Left colon (tissue), 2 donors: ENCODE data around the gene ZNF284. TPM values are rescaled to one million over a fixed set of nuclear protein-coding genes. Genes with fewer than 3 reads are reported as not detected.
A peak's percentile ranks its signal among the peaks of the same experiment; 100 is the strongest.

Experiments
- ATAC-seq: fragments of 200-7000 bp; cut with Tn5 transposase; one replicate; pipeline ENCODE4 v1.9.1; 2020; ENCODE audit warnings: mild to moderate bottlenecking, moderate library complexity
- DNase-seq, 2 donors: peaks; one replicate each; pipeline ENCODE4 v3.0.0-alpha.2; 2020
- intact Hi-C, 2 donors: fragments of 100-400 bp; cut with DNase I in 1 of 2; cut with micrococcal nuclease in 1 of 2; formaldehyde crosslinking; loops; one replicate each; pipeline versions ENCODE4 v1.11.2 to v1.14.0; 2022; cut with DNase I, micrococcal nuclease
- long read RNA-seq: library from polyadenylated mRNA; unstranded; transcript quantifications from one replicate; pipeline ENCODE4 v2.0.0, GENCODE V29; 2021
- total RNA-seq, 2 donors: library from RNA; stranded (reverse); fragmentation: NEBNext Ultra II Directional; extraction: Animal tissue kit (Norgen Biotek cat#: 25700); gene quantifications; one replicate each; pipeline ENCODE4 v1.2.1, GENCODE V29; 2021
- donor health status: DM: no; HTN: no; CAD: no.
- donor health status: DM: yes; HTN: yes; CAD: no.

ZNF284 gene
- total RNA-seq, result 1 to 10 TPM; 1.6 to 2.1 TPM
- long read RNA-seq, full-length matches to known transcripts, result 1 of 1 reads
- long read RNA-seq, partial matches to known transcripts, result 0 of 1 reads
- long read RNA-seq, other reads (novel, unspliced or antisense), result 0 of 1 reads

DNA sequence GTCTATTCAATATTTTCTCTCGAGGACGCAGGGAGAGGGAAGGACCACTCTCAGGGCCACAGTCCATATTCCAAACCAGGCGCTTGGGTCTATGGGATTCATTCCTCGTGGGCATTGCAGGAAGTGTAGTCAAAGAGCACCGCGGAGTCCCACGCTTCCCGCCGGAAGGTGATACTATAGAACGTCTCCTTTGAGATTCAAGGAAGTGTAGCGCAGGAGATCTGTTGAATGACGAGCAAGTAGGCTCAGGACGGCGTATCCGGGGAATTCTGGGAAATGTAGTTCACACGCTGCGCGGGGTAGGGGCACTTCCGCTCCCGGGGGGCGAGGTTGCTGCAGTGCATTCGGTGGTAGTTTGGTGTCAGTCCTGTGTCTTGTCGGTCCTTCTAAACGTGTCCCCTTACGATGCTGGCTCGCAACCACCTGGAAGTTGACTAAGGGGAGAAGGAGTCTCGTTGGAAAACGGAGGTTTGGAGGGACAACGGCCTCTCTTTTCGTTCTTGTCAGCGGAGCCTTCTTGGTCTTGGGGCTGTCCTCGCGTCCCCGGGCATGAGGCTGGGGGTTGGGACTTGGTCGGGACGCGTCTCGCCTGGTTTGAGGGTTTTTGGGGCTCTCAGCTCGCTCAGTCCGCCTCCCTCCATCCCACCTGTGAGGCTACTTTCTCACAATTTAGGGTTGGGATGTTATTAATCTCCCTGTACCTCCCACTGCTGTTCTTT is at the start of gene ZNF284:
Gene ZNF284 (plus strand): TSS at position 336 of the 719 bp plus-strand sequence. CDS start 4,231 bp downstream, outside the sequence.
- DNase-seq, result peak; percentile 86 to 91
- ATAC-seq, result peak; percentile 100
- intact Hi-C loops, result no loop called here

DNA sequence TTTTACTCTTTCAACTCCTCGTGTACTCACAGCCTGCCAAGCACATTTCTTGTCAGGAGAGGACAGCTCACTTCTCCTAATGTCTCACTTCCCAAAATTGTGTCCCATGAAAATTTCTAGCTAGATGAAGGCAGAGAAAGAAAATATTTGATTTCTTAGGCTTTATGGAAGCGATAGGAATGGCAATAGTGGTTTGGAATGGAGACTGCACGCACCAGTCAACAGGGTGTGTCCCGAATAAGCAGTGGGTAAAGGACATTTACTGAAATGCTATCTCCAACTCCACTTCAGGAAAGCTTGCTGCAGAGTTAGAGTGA is 47.1 kb upstream of the ZNF284 start:
- no peak for DNase-seq
- intact Hi-C loops, result no loop called here
- ATAC-seq, result peak; percentile 3

DNA sequence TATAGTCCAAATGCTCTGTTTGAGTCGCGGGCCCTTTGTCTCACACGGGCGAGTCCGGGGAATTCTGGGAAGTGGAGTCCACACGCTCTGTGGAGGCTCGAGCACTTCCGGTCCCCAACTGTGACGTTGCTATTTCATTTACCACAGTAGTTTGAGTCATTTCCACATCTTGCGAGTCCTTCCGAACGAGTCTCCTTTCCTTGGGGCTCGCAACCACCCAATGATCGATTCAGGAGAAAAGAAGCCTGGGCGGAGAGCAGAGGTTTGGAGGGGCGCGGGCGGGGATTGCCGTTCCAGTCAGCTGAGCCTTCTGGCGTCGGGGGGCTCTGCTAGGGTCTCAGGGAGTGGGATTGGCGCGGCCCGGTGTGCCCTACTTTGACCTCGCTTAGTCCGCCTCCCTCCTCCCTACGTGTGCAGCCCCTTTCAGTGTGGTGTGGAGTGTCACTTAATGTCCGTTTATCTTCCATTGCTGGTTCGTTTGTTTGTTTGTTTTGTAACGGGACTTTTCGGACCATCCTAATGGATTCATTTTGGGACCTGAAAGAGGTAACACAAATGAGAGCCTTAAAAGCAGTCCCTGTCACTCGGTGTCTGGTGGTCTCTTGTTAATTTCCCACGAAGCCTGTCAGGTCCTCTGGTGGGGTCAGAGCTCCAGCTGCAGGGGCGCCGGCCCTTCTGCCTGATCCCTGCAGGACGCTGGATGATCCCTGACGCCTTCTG is 46.6 kb upstream of the ZNF284 start, which contains the start of gene ZNF222:
Gene ZNF222 (plus strand): TSS at position 163 of the 720 bp plus-strand sequence. CDS start 58 bp downstream, at position 221.
- intact Hi-C loops, result no loop called here
- ATAC-seq (peak; percentile 100), DNase-seq (peak; percentile 83 to 85)

- DNase-seq (no peak), ATAC-seq (no peak)
- intact Hi-C loops, result no loop called here
Observed at GRCh38 chr19:44026622-44027021, 45.3 kb upstream of the ZNF284 start.

DNA sequence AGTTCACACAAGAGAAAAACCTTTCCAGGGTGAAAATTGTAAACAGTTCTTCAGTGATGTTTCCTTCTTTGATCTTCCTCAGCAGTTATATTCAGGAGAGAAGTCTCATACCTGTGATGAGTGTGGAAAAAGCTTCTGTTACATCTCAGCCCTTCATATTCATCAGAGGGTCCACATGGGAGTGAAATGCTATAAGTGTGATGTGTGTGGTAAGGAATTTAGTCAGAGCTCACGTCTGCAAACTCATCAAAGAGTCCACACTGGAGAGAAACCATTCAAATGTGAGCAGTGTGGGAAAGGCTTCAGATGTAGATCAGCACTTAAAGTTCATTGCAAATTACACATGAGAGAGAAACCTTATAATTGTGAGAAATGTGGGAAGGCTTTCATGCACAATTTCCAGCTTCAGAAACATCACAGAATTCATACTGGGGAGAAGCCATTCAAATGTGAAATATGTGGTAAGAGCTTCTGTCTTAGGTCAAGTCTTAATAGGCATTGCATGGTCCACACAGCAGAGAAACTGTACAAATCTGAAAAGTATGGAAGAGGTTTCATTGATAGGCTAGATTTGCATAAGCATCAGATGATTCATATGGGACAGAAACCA is 39.9 kb upstream of the ZNF284 start:
- DNase-seq, result no peak
- no peak for ATAC-seq
- intact Hi-C loops, result no loop called here

GRCh38 chr19:44042147-44042546 is 29.8 kb upstream of the ZNF284 start:
- DNase-seq, result no peak
- no peak for ATAC-seq
- intact Hi-C loops, result no loop called here

DNA sequence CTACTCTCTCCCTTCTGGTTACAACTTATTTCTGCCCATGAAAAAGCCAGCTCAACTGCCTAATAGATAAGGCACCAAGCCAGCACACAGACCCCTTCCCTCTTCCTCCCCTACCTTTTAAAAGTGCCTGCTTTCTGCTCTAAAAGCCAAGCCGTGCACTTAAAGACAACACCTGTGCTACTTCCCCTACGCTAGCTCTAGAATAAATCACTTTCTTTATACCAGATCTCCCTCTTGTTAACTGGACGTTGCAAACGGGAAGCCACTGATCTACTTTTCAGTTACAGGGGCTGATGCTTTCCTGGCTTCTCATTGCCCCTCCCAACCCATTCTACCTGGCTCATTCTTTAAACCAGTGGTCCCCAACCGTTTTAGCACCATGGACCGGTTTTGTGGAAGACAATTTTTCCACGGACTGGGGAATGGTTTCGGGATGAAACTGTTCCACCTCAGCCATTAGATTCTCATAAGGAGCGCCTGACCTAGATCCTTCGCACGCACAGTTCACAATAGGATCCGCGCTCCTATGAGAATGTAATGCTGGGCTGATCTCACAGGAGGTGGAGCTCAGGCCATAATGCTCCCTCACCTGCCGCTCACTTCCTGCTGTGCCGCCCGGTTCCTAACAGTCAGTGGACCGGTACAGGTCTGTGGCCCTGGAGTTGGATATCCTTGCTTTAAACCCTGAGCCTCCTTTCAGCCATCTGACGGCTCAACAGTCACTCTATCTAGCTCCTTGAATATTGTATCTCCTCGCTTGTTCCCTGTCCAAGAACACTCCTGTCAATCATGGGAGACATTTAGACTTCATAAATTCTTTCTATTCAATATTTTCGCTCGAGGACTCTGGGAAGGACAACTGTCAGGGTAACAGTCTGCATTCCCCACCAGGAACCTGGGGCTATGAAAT is 21.0 kb upstream of the ZNF284 start:
- DNase-seq (peak; percentile 49 to 72), ATAC-seq (peak; percentile 82)
- intact Hi-C loops, result loop anchor here in 1 of 2 donors (2.0 kb wide), 1 partner anchor 66 kb away; the partner anchor contains the start of gene ZNF155

GRCh38 chr19:44051650-44052402 is 20.1 kb upstream of the ZNF284 start, which contains the start of gene ZNF223:
TSS of gene ZNF223 (plus strand) at chr19:44052036. CDS start at chr19:44055177, 3,141 bp downstream.
- ATAC-seq, result peak; percentile 98
- peak; percentile 93 to 97 for DNase-seq
- intact Hi-C loops, result loop anchor here in 1 of 2 donors (2.0 kb wide), 1 partner anchor 67 kb away; the partner anchor contains the start of gene ZNF155

DNA sequence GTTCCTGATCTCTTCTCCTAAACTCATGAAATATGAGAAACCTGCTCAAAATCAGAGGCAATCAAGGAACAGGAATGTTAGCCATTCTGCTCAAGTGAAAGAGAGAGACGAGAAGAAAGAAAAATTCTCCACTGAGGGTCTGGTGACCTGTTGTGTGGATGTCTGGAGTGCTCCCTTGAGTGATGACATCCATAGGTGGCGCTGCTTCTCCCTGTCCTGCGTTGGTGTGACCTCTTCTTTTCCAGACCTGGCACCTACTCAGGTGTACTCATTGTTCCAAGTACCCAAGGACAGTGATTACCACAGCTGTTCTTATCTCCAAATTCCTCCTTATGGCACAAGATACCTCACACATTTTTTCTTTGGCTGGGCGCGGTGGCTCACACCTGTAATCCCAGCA is 16.1 kb upstream of the ZNF284 start:
- DNase-seq (no peak), ATAC-seq (no peak)
- intact Hi-C loops, result no loop called here

DNA sequence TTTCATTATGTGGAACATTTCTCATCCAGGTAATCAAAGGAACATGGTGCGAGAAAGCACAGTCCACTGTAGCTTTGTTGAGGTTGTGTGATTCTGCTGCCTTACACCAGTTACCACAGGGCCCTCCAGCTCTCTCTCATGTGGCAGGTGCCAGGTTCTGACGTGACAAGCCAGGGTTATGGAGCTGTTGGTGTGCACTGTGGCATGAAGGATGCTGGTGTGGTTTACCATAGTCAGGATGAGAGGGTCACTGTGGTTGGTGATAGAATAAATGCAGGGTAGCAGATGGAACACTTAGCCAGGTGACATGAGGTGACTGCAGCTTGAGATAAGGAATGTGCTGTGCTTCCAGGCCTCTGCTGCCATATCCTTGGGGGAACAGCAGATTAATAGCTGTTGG is 12.7 kb upstream of the ZNF284 start:
- intact Hi-C loops, result no loop called here

GRCh38 chr19:44061038-44061437 is 10.9 kb upstream of the ZNF284 start:
- intact Hi-C loops, result no loop called here
- DNase-seq (no peak), ATAC-seq (no peak)

More for the DNA sequence above, 12.7 kb upstream of the ZNF284 start:
- DNase-seq (no peak), ATAC-seq (no peak)

DNA sequence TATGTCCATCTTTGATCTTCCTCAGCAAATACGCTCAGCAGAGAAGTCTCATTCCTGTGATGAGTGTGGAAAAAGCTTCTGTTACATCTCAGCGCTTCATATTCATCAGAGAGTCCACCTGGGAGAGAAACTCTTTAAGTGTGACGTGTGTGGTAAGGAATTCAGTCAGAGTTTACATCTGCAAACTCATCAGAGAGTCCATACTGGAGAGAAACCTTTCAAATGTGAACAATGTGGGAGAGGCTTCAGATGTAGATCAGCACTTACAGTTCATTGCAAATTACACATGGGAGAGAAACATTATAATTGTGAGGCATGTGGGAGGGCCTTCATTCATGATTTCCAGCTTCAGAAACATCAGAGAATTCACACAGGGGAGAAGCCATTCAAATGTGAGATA is 5.7 kb upstream of the ZNF284 start:
- DNase-seq (no peak), ATAC-seq (no peak)
- intact Hi-C loops, result no loop called here

DNA sequence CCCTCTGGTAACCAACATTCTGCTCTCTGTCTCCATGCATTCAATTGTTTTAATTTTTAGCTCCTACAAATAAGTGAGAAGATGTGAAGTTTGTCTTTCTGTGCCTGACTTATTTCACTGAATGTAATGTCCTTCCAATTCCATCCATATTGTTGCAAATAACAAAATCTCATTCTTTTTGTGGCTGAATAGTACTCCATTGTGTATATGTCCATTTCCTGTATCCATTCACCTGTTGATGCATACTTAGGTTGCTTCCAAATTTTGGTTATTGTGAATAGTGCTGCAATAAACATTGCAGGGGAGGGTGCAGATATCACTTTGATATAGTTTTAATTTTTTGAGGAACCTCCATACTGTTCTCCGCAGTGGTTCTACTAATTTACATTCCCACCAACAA is 2.5 kb upstream of the ZNF284 start:
- ATAC-seq (no peak), DNase-seq (no peak)
- intact Hi-C loops, result no loop called here

GRCh38 chr19:44072543-44073401 is 813 bp downstream of the ZNF284 start:
- ATAC-seq (peak; percentile 19), DNase-seq (no peak)
- intact Hi-C loops, result no loop called here

DNA sequence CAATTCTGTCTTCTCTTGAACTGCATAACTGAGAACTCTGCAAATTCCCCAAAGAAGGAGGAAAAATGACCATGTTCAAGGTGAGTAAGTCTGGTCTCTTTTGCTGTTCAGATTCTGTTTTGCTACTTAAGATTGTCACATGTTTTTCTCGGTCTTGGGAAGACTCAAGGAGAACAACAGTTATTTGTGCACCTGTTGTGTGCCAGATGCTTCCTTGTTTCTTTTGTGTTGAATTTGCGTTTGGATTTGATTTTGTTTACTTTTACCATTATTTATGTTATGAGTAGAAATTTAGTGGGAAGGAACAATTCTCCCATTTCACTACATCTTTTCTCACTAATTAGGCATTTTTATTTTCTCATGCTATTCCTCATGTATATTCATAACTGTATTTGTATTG is 4.4 kb downstream of the ZNF284 start:
- ATAC-seq, result no peak
- intact Hi-C loops, result no loop called here

DNA sequence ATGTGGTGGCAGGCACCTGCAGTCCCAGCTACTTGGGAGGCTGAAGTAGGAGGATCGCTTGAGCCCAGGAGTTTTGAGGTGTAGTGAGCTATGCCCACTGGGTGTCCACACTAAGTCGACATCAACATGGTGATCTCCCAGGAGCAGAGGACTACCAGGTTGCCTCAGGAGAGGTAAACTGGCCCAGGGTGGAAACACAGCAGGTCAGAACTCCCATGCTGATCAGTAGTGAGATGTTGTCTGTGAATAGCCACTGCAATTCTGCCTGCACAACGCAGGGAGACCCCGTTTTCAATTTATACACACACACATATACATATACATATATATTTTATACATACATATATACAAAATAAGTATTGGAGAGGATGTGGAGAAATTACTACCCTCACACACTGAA is 20.1 kb downstream of the ZNF284 start:
- DNase-seq (no peak), ATAC-seq (no peak)
- intact Hi-C loops, result no loop called here

More for the DNA sequence above, 4.4 kb downstream of the ZNF284 start:
- DNase-seq, result no peak
